NCI-H460 (cell line): Measurements from ENCODE around the gene INIP. TPM values are rescaled to one million over a fixed set of nuclear protein-coding genes. Genes with fewer than 3 reads are reported as not detected.
A peak's percentile ranks its signal among the peaks of the same experiment; 100 is the strongest.
"Not testable (repeated sequence)": the region's sequence is repeated elsewhere in the genome, so short reads cannot be mapped to it uniquely, and the experiment has no call there.

Experiments
- DNase-seq: peaks from one replicate; pipeline ENCODE4 v3.0.0-alpha.2; 2016; ENCODE audit warnings: low read depth; ENCODE audit errors: extremely low read depth
- total RNA-seq: library from RNA; depleted of rRNA; stranded (reverse); fragments of >200 nt; shearing (Covaris generic); gene quantifications from 2 replicates; pipeline ENCODE4 v1.2.3, GENCODE V29; 2014

Gene INIP
- total RNA-seq, 1 experiment from 2014 or later: 29.1 TPM

DNA sequence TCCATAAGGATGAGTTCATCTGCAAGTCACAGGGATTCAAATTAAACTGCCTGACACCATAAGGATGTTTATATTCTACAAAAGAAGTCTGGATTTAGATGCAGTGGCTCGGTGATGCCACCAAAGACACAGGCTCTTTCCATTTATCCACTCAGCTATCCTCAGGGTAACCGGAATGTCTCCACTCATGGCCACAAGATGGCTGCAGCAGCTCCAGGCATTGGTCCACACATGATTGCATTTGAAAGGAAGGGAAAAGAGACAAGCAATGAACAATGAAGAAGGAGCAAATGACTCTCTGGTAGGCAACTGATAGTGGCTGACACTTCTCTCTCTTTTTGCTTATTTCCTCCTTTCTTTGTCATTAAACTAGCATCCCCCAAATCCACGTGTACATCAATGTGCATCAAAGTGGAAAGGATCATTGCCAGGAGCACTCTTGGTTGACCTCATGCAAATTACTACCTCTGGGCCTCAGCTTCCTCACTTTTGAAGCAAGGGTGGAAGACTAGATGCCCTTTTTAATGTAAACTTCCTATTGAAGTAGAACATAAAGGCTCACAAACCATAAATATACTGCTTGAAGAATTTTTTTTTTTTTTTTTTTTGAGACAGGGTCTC lies 25.4 kb upstream of the INIP start:
- no peak for DNase-seq

GRCh38 chr9:112734892-112735291 lies 17.0 kb upstream of the INIP start:
- no peak for DNase-seq

- DNase-seq: no peak
These were observed 14.1 kb upstream of the INIP start for GRCh38 chr9:112731971-112732370.

DNA sequence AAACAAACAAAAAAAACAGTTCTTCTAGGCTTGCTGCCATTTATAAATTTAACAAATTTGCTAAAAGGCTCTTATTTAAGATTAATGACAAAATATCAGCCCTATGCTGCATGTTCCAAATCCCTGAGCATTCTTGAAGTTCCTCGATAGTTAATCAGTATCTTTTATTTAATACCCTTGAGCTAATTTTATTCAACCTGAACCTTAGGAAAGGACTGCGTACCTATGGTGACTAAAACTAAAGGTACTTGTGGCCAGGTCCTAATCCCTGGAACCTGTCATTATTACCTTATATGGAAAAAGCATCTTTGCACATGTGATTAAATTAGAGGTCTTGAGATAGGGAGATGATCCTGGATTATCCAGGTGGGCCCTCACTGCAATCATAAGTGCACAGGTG lies 10.5 kb upstream of the INIP start:
- DNase-seq: no peak

DNA sequence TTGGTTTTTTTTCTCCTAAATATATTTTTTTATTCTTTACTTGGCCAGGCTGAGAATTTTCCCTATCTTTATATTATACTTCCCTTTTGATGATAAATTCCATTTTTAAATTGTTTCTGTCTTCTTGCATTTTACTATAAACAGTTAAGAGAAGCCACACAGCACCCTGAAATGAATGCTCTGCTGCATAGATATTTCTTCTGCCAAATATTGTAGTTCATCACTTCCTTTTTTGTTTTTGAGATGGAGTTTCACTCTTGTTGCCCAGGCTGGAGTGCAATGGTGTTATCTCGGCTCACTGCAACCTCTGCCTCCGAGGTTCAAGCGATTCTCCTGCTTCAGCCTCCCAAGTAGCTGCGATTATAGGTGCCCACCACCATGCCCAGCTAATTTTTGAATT lies 8.5 kb upstream of the INIP start:
- DNase-seq: no peak

GRCh38 chr9:112725961-112726360 lies 8.0 kb upstream of the INIP start:
- DNase-seq: no peak

GRCh38 chr9:112722749-112723148 lies 4.8 kb upstream of the INIP start:
- not testable (repeated sequence) for DNase-seq

- no peak for DNase-seq
These were observed 2.3 kb upstream of the INIP start for GRCh38 chr9:112720113-112720780.

- no peak for DNase-seq
These were observed 1.8 kb upstream of the INIP start for GRCh38 chr9:112719696-112720095.

GRCh38 chr9:112719241-112719691 lies 1.3 kb upstream of the INIP start:
- DNase-seq: no peak

- no peak for DNase-seq
These were observed 5.2 kb downstream of the INIP start for GRCh38 chr9:112712678-112713077.

DNA sequence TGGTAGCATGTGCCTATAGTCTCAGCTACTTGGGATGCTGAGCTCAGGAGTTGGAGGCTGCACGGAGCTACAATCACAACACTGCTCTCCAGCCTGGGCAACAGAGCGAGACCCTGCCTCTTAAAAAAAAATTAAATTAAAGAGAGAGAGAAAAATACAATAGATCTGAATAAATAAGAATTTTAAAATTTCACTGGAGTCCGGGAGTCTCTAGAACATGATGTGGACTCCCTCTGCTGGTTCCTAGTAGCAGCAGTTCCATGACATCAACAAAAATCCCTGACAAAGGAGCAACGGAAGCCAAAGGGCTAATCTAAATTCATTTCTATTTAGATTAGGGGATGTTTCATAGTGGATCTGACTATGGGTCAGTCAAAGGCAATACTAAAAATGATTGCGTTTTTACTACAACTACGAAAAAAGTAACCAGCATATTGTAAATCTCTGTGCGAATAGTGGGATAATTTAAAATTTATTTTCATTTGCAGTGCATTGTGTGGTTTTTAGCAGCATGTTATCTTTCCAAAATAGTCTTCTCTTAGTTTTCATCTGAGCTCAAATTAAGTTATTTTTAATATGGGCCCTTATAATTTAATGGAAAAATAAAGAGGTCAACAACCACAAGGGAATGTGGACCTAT lies 6.7 kb downstream of the INIP start:
- DNase-seq: peak; percentile 33

DNA sequence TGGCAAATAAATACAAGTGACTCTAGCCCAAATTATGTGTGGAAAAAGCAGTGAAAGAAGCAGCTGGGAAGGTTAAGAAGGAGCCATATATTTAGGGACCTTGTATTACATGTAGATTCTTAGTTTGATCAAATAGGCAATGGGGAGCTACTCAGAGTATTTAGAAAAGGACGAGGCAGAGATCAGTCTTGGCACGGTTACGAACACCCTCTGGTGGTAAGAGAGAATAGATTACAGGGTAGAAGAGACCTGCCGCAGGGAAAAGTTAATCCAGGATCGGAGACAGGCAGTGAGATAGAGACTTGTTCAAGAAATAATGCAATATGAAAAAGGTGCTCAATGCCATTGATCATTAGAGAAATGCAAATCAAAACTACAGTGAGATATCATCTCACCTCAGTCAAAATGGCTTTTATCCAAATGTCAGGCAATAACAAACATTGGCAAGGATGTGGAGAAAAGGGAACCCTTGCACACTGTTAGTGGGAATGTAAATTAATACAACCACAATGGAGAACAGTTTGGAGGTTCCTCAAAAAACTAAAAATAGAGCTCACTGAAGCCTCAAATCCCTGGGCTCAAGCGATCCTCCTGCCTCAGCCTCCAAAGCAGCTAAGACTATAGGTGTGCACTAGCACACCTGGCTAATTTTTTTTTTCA lies 12.0 kb downstream of the INIP start:
- DNase-seq: peak; percentile 36

GRCh38 chr9:112703304-112703703 lies 14.6 kb downstream of the INIP start:
- no peak for DNase-seq

DNA sequence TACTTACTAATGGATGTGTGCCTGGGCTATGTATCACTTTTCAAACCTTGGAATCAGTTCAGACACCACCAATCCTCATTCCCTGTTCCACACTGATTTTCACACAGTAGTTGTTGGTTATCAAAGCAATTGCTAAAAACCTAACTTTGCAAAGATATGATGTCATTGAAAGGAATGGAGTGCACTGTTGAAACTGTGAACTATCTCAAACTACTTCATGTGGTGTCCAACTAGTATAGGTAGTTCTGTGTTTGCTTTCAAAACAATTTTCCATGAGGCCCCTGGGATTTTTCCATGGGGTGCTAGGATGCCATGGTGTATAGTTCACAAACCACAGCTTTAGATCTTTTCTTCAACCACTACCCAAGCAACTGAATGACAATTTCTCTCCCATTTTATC lies 17.8 kb downstream of the INIP start:
- DNase-seq: no peak

DNA sequence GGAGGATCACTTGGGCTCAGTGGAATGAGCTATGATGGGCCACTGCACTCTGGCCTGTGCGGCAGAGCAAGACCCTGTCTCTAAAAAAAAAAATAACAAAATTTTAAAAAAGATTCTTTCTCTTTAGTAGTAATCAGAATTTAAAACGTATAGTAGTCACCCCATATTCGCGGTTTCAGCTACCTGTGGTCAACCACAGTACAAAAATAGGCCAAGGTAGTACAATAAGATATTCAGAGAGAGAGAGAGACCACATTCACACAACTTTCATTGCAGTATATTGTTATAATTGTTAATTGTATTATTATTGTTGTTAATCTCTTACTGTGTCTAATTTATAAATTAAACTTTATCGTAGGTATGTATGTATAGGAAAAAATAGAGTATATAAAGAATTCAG lies 18.7 kb downstream of the INIP start:
- no peak for DNase-seq

DNA sequence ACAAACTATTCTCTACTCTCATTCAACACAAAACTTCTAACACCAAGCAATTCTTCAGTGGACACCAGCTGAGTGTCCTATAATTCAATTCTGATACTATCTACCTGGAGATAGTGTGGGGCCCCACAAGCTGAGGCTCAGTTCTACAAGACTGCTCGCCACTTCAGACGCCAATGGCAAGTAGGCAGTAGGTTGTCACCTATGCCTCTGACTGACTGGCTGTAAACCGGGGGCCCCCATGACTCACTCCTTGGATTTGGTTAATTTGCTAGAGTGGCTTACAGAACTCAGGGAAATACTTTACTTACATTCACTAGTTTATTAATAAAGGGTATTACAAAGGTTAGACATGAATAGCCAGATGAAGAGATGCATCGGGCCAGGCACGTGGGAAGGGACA lies 21.5 kb downstream of the INIP start:
- DNase-seq: no peak

DNA sequence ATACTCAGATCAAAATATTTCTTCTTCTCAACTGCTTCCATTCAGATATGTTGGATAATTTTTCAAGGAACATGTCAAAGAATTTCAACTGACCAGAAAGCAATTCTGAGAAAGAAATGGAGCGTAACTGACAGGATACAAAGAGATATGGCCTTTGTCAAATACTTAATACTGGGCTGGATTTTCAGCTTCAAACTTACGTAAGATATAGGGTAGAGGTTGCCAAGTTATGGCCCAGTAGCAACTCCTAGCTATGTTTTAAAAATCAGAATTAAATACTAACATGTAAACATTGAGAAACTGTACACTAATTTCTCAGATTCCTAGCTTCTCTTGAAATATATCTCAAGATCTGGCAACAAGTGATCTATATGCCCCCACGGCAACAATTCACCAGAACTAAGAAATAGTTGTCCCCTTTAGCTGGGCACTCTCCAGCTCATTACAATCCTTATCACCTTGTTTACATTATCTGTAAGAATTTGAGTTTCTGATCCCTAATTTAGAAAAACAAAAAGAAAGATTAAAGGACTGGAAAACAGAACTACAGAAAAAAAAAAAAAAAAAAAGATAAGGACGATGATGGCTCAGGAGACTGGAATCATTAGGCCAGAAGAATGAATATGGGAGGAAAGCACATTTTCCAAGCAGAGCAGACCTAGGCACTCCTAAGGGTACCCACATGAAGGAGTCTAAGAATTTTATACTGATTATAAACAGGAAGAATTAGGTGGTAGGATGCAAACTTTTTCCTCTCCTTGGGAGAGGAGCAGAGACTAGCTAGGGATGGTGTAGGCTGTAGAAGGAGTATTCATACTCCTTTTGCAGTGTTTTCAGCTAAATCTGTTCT lies 23.0 kb downstream of the INIP start:
- DNase-seq: no peak

DNA sequence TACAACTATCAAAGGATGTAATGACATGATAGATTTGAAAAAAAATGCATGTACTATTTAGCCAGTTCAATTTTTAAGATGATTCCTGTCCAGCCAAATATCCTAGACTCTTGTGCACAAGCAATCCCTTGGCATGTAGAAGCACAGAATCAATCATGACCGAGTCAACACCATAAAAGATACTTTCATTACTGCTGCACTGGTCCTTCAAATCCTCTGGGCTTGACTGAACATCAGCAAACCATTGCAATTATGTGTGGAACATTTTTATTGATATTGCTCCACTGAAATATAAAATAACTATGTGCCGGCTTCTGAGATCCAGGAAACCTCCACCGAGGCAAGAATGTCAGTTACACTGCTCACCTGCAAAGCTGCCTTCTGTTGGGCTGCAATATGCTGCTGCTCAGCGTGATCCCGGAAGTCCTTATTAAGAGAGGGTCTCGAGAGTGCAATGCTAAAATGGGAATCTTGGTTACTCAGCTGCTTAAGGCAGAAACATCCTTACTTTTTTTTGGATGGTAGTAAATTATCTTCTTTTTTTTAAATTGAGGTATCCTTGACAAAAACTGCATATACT lies 28.7 kb downstream of the INIP start:
- DNase-seq: no peak

DNA sequence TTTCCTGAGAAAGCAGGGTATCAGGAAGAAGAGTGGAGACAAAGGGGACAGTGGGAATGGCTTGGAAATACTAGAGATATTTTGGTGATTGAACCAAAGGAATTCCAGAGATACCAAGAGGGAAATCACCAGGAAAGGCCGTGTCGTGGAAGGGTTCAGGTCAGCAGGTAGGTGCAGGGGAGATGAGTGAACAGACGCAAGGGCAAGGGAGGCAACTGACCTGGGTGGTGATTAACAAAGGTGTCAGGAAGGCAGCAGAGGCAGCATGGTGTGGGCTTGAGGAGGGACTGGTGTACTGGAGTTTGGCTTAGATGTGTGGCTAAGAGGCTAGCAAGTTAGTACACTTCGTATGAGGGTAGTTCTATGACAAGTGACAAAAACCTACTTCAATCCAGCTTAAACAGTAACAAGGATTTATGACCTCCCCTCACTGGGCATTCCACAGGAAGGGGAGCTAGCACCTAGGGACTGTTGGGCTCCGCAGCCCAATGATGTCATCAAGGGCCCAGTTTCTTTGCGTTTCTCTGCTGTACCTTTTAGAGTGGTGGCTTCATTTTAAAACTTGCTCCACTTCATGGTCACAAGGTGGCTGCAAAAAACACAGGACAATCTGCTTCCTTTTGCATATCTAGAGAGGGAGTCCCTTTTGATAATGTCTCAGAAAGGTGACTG lies 37.0 kb downstream of the INIP start:
- DNase-seq: no peak
